Hematopoietic multipotent progenitor cell treated with erythropoietin and hydrocortisone succinate and interleukin-3 and kit ligand, for 17 days (in vitro differentiated cells): ENCODE measurements around the gene NSMCE4A.
"Not testable (repeated sequence)": the region's sequence is repeated elsewhere in the genome, so short reads cannot be mapped to it uniquely, and the experiment has no call there.

Experiments
- DNase-seq: peaks from one replicate; pipeline ENCODE4 v3.0.0-alpha.2; 2015; ENCODE audit warnings: low spot score

The NSMCE4A gene

GRCh38 chr10:121988361-121989324, 13.6 kb upstream of the NSMCE4A start, which contains the start of gene TACC2:
Gene TACC2, plus strand, starts transcription at chr10:121989163. Its CDS starts 32,819 bp downstream, at chr10:122021982.
- no peak for DNase-seq

- DNase-seq: no peak
These were observed 9.4 kb upstream of the NSMCE4A start for GRCh38 chr10:121984463-121984862.

- DNase-seq: no peak
These were observed 8.8 kb upstream of the NSMCE4A start for GRCh38 chr10:121983852-121984251.

- no peak for DNase-seq
These were observed 6.3 kb upstream of the NSMCE4A start for GRCh38 chr10:121981346-121981745.

GRCh38 chr10:121978511-121978910, 3.5 kb upstream of the NSMCE4A start:
- no peak for DNase-seq

- DNase-seq: no peak
These were observed 1.6 kb upstream of the NSMCE4A start for GRCh38 chr10:121976607-121977006.

GRCh38 chr10:121975295-121976086, 474 bp upstream of the NSMCE4A start:
- DNase-seq: no peak

GRCh38 chr10:121974019-121974534, 940 bp downstream of the NSMCE4A start:
- peak; percentile 10 for DNase-seq

- DNase-seq: not testable (repeated sequence)
These were observed 5.9 kb downstream of the NSMCE4A start for GRCh38 chr10:121969086-121969485.

- DNase-seq: no peak
These were observed 9.0 kb downstream of the NSMCE4A start for GRCh38 chr10:121965996-121966395.

GRCh38 chr10:121961456-121961855, 13.6 kb downstream of the NSMCE4A start:
- DNase-seq: no peak

GRCh38 chr10:121959671-121960070, 15.3 kb downstream of the NSMCE4A start:
- DNase-seq: no peak

- DNase-seq: no peak
These were observed 18.6 kb downstream of the NSMCE4A start for GRCh38 chr10:121956111-121957061.

GRCh38 chr10:121952226-121952625, 22.8 kb downstream of the NSMCE4A start:
- no peak for DNase-seq

GRCh38 chr10:121949451-121949850, 25.6 kb downstream of the NSMCE4A start:
- DNase-seq: no peak

GRCh38 chr10:121949049-121949448, 26.0 kb downstream of the NSMCE4A start:
- no peak for DNase-seq

- no peak for DNase-seq
These were observed 27.4 kb downstream of the NSMCE4A start for GRCh38 chr10:121947343-121948330.

GRCh38 chr10:121942749-121943416, 32.1 kb downstream of the NSMCE4A start:
- no peak for DNase-seq

GRCh38 chr10:121941532-121941931, 33.5 kb downstream of the NSMCE4A start:
- DNase-seq: no peak

- no peak for DNase-seq
These were observed 38.7 kb downstream of the NSMCE4A start for GRCh38 chr10:121936295-121936694.
